Fibroblast of pulmonary artery (primary cell): ENCODE results near the gene NR2C1.
A peak's percentile ranks its signal among the peaks of the same experiment; 100 is the strongest.
"Not testable (repeated sequence)": the region's sequence is repeated elsewhere in the genome, so short reads cannot be mapped to it uniquely, and the experiment has no call there.

ENCODE experiments used
- DNase-seq: peaks from one replicate; pipeline ENCODE4 v3.0.0-alpha.2; 2010; ENCODE audit warnings: low read depth
- H3K4me3 ChIP-seq: replicated peaks from 2 replicates; pipeline ENCODE4 v1.5.1; 2011; ENCODE audit warnings: low read depth, mild to moderate bottlenecking, control low read depth, low read length, moderate library complexity
- TF ChIP-seq, protein P1 (sequence below): IDR thresholded peaks from 2 replicates; pipeline ENCODE4 v1.5.1; 2011; ENCODE audit warnings: mild to moderate bottlenecking, control low read depth, low read length, inconsistent platforms; ENCODE audit errors: missing control alignments

NR2C1 gene

DNA sequence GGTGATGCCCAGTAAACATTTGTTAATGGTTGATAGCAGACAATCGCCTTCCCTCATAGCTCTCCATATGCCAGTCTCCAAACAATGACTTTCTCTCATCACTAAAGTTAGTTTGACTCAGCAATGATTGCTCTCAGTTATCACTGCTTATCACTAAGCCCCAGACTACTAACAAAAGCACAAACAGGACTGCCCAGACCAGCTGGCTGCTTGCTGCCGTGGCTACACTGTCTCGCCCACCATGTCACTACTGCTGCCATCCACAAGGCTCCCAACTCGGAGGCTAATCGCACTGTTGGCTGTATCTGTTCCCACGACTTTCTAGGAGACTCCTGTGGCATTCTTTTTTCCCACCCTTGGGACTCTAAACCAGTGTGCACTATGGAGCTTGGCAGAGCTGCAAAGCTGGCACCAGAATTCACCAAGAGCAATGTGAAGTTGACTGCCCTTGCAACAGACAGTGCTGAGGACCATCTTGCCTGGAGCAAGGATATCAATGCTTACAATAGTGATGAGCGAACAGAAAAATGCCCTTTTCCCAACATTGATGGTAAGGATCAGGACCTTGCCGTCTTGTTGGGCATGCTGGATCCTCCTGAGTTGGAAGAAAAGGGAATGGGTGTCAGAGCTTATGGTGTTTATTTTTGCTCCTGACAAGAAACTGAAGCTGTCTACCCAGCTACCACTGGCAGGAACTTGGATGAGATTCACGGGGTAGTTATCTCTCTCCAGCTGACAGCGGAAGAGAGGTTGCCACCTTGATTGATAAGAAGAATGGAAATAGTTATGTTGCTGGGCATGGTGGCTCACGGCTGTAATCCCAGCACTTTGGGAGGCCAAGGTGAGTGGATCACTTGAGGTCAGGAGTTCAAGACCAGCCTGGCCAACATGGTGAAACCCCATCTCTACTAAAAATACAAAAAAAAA, 27.1 kb upstream of the NR2C1 start:
- H3K4me3 ChIP-seq, result no peak overlapping the region
- no peak for DNase-seq
- TF ChIP-seq, protein P1, sequence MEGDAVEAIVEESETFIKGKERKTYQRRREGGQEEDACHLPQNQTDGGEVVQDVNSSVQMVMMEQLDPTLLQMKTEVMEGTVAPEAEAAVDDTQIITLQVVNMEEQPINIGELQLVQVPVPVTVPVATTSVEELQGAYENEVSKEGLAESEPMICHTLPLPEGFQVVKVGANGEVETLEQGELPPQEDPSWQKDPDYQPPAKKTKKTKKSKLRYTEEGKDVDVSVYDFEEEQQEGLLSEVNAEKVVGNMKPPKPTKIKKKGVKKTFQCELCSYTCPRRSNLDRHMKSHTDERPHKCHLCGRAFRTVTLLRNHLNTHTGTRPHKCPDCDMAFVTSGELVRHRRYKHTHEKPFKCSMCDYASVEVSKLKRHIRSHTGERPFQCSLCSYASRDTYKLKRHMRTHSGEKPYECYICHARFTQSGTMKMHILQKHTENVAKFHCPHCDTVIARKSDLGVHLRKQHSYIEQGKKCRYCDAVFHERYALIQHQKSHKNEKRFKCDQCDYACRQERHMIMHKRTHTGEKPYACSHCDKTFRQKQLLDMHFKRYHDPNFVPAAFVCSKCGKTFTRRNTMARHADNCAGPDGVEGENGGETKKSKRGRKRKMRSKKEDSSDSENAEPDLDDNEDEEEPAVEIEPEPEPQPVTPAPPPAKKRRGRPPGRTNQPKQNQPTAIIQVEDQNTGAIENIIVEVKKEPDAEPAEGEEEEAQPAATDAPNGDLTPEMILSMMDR, result no peak

DNA sequence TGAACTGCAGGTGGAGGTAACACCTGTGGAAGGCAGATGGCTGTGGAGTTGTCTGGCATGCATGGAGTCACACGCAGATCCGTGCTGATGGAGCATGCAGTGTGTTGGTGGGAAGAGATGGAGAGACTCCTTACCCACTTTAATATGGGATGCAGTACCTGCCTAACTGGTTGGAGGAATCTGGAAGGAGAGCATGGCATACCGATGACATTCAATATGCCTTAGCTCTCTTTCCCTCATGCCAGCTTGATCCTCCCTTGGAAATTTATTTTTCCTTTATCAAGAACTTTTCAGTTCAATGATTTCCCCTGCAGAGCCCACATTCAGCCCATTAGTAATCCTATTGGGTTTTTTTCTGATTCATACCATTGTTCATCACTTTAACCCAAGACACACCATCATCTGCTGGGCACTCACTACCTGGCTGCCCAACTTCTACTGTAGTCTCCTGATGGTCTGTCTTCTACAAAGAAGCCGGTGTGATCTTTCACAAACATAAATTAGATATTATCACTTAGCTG, 25.9 kb upstream of the NR2C1 start:
- TF ChIP-seq, protein P1, result no peak
- no peak for DNase-seq
- H3K4me3 ChIP-seq, result no peak overlapping the region

DNA sequence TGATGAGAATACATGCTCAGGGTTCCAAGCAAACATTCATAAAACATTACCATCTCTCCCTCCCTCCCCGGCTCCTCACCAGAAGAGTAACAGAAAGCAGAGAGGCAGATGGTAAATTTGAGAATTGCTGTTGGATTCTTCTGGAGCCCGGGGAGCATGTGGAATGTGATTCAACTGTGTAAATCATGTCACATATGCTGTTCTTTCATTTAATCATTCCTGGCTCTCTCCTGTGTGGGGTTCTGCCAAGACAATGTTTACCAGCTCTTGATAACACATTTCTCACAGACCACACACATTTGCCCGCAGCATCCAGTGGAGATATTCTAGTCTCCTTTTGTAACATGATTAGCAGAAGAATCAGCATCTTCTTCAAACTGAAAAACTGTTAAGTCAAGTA, 23.4 kb upstream of the NR2C1 start:
- TF ChIP-seq, protein P1, result no peak
- H3K4me3 ChIP-seq, result no peak overlapping the region
- DNase-seq, result peak; percentile 41

DNA sequence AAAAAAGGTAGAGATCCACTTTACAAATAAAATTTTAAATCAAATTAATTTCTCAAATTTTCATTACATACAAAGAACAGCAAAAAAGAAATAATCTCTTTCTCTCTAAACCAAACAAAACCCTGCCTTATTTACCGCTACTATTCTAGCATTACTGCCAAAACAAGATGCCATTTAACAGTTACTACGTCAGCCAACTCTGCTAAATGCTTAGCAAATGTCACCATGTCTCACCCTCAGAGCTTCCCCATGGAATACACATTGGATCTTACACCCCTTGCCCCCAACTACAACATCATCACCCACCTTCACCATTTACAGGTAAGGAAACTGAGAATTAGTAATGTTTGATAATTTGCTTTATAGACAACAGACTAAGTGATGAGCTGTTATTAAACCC, 23.0 kb upstream of the NR2C1 start:
- DNase-seq, result no peak
- TF ChIP-seq, protein P1, result no peak
- H3K4me3 ChIP-seq, result no peak overlapping the region

DNA sequence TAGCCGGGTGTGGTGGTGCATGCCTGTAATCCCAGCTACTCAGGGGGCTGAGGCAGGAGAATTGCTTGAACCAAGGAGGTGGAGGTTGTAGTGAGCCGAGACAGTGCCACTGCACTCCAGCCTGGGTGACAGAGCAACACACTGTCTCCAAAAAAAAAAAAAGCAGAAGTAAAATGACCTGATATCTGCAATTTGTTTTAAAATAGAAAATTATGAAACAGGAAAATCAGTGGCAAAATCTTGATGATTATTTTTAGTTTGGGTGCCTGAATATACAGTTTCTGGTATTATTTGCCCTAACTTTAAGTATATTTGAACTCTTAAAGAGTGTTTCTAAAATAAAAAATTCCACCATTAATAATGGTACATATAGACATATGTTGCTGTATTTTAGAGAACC, 22.4 kb upstream of the NR2C1 start:
- DNase-seq, H3K4me3 ChIP-seq: not testable (repeated sequence)

DNA sequence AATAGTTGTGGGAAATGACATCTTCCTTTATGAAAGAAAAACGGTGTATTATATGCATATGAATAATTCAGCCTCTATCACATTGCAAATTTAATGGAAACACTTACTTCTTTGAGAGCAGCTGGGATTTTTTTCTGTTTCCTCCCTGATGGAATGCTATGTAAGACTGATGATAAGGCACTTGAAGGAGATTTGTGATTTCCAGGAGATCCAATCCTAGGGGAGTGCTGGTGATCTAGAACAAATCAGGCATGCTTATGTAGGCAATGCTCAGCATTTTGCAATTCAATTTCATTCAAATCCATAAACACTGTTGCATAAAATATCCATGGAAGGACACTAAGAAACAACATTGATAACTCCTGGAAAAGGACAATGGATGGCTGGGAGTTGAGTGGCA, 16.0 kb upstream of the NR2C1 start:
- no peak for DNase-seq
- H3K4me3 ChIP-seq, result no peak overlapping the region
- TF ChIP-seq, protein P1, result no peak

DNA sequence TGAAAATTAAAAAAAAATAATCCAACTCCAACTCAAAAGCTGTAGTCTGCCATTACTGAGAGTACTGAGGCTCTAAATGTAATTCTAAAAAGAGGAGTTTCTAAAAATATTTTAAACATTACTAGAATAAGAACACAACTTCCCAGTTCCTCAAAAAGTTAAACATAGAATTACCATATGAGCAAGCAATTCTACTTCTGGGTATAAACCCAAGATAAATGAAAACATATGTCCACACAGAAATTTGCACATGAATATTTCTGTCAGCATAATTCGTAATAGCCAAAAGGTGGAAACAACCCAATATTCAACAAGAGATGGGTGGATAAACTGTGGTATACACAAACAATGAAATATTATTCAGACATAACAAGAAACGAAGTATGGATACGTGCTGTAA, 15.0 kb upstream of the NR2C1 start:
- H3K4me3 ChIP-seq, result no peak overlapping the region
- TF ChIP-seq, protein P1, result no peak
- no peak for DNase-seq
